GM12875 (cell line): ENCODE results near the gene GFRA4.

Experiments
- H3K4me3 ChIP-seq: one replicate; pipeline ENCODE4 v1.5.1; 2011; ENCODE audit warnings: low read depth, low read length, control low read depth
- CTCF ChIP-seq: IDR thresholded peaks from 2 replicates; pipeline ENCODE4 v1.5.1; 2011; ENCODE audit warnings: low read depth, mild to moderate bottlenecking, control low read depth, inconsistent platforms, low read length, moderate library complexity, borderline replicate concordance; ENCODE audit not compliant: insufficient read depth

GFRA4 gene

GRCh38 chr20:3661814-3662665, 1.2 kb downstream of the GFRA4 start:
- no peak overlapping the region for H3K4me3 ChIP-seq
- TF ChIP-seq CTCF = no peak

GRCh38 chr20:3661060-3661813, 2.0 kb downstream of the GFRA4 start:
- no peak for TF ChIP-seq CTCF
- H3K4me3 ChIP-seq = no peak overlapping the region

- no peak for TF ChIP-seq CTCF
- H3K4me3 ChIP-seq = no peak overlapping the region
These were observed 2.7 kb downstream of the GFRA4 start for GRCh38 chr20:3660262-3661059.

DNA sequence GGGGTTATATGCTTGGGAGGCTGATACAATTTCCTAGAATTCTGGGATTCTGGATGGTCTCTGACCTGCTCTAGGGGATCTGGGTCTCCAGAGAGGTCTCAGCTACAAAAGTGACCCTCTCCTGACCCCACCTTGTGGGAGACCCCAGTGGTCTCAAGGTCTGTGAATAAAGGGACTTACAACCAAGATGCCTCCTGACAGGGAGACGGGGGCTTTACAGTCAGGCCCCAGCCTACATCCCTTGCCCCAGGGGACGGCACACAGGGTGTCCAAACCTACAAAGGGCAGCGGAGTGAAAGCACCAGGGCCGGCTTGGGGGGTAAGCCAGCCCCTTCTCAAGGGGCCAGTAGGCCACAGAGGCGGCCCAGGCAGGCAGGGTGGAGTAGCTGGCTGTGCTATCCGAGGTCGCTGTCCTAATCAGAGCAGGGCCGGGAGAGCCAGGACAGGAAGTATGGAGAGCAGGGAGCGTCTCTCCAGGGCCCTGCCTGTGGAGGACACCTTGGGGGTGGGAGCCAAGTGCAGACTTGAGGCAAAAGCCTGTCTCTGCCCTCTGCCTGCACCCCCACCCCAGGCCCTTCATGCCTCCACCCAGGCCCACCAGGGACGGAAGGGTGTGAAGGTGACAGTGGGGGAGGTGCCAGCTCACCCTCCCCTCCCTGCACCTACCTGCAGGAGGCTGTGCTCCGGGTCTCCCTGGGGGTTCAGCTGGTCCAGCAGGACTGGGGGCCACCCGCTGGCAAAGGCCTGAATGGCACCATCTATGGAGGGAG, 3.5 kb downstream of the GFRA4 start:
- H3K4me3 ChIP-seq = no peak overlapping the region
- TF ChIP-seq CTCF = no peak

- no peak overlapping the region for H3K4me3 ChIP-seq
- TF ChIP-seq CTCF = no peak
These were observed 4.3 kb downstream of the GFRA4 start for GRCh38 chr20:3658716-3659491.
